ENCODE data around the gene RBM38.

DNA sequence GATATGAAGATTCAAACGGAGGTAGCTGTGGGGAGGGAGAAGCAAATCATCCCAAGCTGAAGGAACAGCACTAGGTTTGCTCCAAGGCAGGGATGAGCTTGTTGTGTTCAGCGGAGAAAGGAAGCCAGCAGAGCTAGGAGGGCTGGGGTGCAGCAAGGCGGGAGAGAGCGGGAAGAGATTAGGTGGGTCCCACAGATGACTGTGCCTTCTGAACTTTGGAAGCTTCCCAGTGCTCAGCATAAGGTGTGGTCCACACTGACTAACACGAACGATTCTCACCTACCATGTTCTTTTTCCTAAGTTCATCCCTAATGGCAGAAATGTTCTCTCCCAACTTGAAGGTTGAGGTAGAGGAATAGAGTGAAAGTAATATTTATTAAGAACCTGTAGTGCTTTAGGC is 38.9 kb upstream of the RBM38 start:
- TF ChIP-seq, protein P1, sequence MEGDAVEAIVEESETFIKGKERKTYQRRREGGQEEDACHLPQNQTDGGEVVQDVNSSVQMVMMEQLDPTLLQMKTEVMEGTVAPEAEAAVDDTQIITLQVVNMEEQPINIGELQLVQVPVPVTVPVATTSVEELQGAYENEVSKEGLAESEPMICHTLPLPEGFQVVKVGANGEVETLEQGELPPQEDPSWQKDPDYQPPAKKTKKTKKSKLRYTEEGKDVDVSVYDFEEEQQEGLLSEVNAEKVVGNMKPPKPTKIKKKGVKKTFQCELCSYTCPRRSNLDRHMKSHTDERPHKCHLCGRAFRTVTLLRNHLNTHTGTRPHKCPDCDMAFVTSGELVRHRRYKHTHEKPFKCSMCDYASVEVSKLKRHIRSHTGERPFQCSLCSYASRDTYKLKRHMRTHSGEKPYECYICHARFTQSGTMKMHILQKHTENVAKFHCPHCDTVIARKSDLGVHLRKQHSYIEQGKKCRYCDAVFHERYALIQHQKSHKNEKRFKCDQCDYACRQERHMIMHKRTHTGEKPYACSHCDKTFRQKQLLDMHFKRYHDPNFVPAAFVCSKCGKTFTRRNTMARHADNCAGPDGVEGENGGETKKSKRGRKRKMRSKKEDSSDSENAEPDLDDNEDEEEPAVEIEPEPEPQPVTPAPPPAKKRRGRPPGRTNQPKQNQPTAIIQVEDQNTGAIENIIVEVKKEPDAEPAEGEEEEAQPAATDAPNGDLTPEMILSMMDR (conservative IDR thresholded peaks at IDR 0.05; ENCODE audit: low read depth, low read length) = no peak
- TF ChIP-seq RCOR1 (IDR thresholded peaks at IDR 0.05; ENCODE audit: insufficient replicate concordance, low read length) (no peak), CEBPB (IDR thresholded peaks at IDR 0.05; ENCODE audit: low read depth, low read length) (no peak), BHLHE40 (IDR thresholded peaks at IDR 0.05; ENCODE audit: low read depth, low read length) (no peak), RFX5 (IDR thresholded peaks at IDR 0.05; ENCODE audit: low read depth, low read length) (no peak), RAD21 (IDR thresholded peaks at IDR 0.05; ENCODE audit: low read length) (no peak), POLR2A (IDR thresholded peaks at IDR 0.05; ENCODE audit: low read depth, low read length) (no peak), MAFK (IDR thresholded peaks at IDR 0.05; ENCODE audit: low read depth, low read length) (no peak), SMC3 (IDR thresholded peaks at IDR 0.05; ENCODE audit: low read depth, low read length) (no peak), NFE2L2 (IDR thresholded peaks at IDR 0.05; ENCODE audit: low read depth, low read length) (no peak)
- TF ChIP-seq, protein P2, sequence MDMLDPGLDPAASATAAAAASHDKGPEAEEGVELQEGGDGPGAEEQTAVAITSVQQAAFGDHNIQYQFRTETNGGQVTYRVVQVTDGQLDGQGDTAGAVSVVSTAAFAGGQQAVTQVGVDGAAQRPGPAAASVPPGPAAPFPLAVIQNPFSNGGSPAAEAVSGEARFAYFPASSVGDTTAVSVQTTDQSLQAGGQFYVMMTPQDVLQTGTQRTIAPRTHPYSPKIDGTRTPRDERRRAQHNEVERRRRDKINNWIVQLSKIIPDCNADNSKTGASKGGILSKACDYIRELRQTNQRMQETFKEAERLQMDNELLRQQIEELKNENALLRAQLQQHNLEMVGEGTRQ (IDR thresholded peaks at IDR 0.05; ENCODE audit: low read depth, low read length) = no peak

Measured in IMR-90 (cell line).